Vagina (tissue), 2 donors: ENCODE results near the gene LST1.

Source experiments
- CTCF ChIP-seq, 3 experiments: fragments of 450-650 bp in 2 of 3; fragments of 200-600 bp in 1 of 3; sonication (generic) in 1 of 3; IDR thresholded peaks; one replicate each; pipeline ENCODE4 v1.5.1; 2017 to 2019; ENCODE audit warnings: antibody characterized with exemption in 3 of 3, mild to moderate bottlenecking in 2 of 3, moderate library complexity in 2 of 3
- POLR2A ChIP-seq, 2 donors: fragments of 450-650 bp; IDR thresholded peaks; one replicate each; pipeline ENCODE4 v1.6.1; 2017; ENCODE audit warnings: antibody characterized with exemption in 2 of 2, mild to moderate bottlenecking in 2 of 2, moderate library complexity in 2 of 2

GRCh38 chr6:31624070-31624469, 38.0 kb downstream of the LST1 start:
- TF ChIP-seq CTCF (IDR thresholded peaks at IDR 0.05) = no peak
- no peak for TF ChIP-seq POLR2A (IDR thresholded peaks at IDR 0.05)
